Measurements from ENCODE around the gene ASB18. TPM values are rescaled to one million over a fixed set of nuclear protein-coding genes. Genes with fewer than 3 reads are reported as not detected.

ASB18 gene
- total RNA-seq, 1 donor from 2014 or later, result not detected

DNA sequence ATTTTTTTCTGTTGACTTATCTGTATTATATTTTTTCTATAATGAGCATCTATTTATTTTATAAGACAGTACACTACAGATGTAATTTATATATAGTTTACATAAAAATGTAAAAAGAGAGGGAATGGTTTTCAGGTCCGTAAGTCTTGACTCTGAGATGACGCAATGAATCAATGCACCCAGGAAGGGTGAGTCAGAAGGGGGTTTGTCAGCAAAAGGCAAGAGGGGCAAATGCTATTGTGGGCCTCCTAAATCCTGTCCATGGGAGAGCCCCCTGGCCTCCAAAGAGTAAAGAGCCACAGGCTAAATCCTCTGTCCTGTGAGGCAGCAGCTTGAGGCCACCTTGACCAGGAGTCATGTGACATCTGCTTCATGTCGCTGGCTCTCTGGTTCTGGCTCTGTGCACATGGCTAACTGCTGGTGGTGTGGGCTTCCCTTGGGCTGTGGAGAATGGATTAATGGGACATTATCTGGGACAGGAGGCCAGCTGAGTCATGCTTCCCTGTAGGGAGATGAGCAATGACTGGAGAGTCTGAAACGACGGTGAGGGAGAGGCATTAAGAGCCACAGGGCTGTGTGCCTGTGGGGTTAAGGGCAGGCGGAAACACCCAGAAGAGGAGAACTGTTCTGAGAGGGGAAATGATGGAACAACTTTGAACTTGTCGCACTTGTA lies 22.8 kb upstream of the ASB18 start:
- peak; percentile 47 for DNase-seq (ENCODE audit: low spot score)

DNA sequence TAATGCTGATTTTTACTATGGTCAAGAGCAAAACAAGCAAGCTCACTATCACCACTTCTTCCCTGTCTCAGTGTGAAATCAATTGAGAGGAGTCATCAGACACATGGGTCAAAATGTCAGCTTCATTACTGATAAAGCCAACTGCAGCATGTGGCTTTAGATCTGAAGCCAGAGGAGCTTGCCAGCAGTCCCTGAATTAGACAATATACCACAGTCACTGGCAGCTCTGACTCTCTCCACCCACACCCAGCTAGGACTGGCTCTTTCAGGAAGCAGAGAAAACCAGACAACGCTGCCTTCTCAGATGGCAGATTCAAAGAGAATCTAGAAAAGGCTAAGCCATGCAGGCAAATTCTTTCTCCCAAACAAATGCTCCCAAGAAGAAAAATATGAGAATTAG lies 20.0 kb upstream of the ASB18 start:
- peak; percentile 22 for DNase-seq (ENCODE audit: low spot score)

DNA sequence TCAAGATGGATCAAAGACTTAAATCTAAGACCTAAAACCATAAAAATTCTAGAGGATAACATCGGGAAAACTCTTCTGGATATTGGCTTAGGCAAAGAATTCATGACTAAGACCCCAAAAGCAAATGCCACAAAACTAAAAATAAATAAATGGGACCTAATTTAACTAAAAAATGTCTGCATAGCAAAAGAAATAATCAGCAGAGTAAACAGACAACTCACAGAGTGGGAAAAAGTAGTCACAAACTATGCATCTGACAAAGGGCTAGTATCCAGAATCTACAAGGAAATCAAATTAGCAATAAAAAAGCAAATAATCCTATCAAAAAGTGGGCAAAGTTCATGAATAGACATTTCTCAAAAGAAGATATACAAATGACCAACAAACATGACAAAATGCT lies 18.2 kb upstream of the ASB18 start:
- no peak for DNase-seq (ENCODE audit: low spot score)

DNA sequence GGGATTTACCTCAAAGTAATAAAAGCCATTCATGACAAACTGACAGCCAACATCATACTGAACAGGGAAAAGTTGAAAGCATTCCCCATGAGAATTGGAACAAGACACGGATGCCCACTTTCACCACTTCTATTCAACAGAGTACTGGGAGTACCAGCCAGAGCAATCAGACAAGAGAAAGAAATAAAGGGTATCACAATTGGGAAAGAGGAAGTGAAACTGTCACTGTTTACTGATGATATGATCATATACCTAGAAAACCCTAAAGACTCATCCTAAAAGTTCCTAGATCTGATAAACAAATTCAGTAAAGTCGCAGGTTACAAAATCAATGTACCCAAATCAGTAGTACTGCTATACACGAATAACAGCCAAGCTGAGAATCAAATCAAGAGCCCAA lies 17.2 kb upstream of the ASB18 start:
- no peak for DNase-seq (ENCODE audit: low spot score)

DNA sequence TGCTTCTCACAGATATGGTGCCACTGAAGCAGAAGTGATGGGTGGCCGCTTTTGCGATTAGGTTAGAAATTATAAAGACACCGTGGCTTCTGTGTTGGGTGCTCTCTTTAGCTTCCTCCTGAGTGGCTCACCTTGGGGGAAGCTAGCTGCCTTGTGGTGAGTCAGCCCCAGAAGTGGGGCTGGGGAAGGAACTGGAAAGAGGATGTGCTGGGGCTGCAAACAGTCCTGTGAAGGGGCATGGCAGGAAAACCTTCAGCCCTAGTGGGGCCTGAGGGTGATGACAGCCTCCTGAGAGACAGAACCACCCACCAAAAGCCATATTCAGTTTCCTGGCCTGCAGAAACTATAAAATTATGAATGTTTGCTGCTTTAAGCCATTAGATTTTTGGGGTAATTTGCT lies 8.9 kb upstream of the ASB18 start:
- DNase-seq (ENCODE audit: low spot score), result peak; percentile 51

DNA sequence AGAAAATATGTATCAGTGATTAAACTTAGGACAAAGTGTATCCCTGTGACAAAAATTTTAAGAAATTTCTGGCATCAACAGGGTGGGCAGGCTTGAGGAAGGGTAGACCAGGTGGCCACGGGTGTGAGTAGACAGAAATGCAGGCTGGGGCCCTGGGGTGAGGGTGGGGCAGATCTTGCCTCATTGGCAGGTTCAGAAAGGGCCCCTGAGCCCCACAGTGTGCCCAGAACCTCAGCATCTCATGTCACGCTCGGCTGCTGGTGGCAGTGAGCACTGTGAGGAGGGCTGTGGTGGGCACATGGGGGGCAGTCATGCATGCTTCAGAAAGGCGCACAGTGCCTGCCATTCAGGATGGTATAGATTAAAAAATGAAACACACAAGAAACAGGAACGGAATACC lies 7.6 kb upstream of the ASB18 start:
- DNase-seq (ENCODE audit: low spot score), result peak; percentile 72

DNA sequence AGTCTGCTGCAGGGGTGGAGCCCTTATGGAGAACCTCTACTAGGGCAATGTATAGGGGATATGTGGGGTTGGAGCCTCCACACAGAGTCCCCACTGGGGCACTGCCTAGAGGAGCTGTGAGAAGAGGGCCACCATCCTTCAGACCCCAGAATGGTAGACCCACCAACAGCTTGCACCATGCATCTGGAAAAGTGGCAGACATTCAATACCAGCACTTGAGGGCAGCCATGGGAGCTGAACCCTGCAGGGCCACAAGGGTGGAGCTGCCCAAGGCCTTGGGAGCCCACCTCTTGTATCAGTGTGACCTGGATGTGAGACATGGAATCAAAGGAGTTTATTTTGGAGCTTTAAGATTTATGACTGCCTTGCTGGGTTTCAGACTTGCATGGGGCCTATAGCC lies 5.7 kb upstream of the ASB18 start:
- DNase-seq (ENCODE audit: low spot score), result peak; percentile 65

DNA sequence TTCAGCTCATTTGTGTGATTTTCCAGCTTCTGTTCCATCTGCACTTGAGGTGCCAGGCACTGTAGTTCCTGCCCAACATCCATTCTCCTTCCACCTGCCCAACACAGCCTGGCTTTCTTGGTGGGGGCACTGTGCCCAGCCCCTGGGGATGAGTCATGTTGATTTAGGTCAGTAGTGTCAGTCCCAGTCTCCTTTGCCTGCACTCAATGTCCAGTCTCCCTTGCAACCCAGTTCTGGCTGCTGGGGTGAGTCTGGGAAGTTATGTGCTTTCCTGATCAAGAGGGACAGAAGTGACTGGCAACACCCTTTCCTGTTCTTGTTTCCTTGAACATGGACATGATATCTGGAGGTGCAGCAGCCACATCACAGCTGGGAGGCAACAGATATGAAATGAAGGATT lies 1.5 kb upstream of the ASB18 start:
- peak; percentile 62 for DNase-seq (ENCODE audit: low spot score)

DNA sequence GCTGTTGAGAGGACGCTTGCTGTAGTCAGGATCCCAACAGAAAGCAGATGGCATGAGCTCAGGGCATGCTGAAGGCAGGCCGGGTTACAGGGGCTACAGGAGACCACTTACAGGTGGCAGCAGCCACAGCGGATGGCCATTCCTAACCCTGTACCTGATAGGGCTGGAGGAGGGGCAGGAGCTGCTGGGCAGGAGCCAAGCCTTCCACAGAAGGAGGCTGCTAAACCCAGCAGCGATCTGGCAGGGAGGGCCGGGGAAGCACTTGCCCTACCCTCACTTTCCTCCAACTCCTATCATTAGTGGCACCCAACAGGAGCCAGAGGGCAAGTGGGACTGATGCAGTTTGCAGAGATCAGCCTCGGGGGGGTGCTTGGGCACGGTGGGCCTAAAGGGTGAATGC lies 2.0 kb downstream of the ASB18 start:
- peak; percentile 75 for DNase-seq (ENCODE audit: low spot score)

DNA sequence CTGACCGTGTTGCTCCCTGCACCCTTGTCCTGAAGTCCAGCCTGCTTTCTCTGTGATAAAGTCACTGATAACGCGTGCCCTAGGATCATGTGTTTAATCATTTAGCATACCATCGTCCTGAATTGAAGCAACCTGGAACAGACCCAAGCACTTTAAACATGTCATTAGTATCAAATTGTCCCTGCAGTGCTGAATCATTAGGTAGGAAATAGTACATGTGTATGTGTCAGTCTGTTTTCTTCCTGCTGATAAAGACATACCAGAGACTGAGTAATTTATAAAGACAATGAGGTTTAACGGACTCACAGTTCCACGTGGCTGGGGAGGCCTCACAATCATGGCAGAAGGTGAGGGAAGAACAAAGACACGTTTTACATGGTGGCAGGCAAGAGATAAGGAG lies 2.8 kb downstream of the ASB18 start:
- no peak for DNase-seq (ENCODE audit: low spot score)

DNA sequence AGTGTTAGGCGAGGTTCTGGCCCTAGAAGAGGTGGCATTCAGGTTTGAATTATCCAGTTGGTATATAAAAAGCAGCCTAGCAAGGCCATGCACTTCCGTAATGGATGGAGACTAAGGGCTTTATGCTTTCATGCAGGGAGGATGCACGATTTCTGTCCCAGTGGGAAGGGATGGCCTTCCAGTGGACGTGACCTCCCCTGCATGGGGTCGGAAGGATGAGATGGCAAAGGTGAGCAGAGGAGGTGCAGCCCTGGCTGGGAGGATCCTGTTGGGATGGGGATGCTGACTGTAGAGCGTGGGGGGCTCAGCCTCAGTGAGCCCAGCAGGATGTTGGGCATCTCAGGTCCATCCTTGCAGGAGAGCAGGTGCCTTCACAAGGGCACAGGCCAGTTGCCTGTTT lies 4.8 kb downstream of the ASB18 start:
- peak; percentile 62 for DNase-seq (ENCODE audit: low spot score)

DNA sequence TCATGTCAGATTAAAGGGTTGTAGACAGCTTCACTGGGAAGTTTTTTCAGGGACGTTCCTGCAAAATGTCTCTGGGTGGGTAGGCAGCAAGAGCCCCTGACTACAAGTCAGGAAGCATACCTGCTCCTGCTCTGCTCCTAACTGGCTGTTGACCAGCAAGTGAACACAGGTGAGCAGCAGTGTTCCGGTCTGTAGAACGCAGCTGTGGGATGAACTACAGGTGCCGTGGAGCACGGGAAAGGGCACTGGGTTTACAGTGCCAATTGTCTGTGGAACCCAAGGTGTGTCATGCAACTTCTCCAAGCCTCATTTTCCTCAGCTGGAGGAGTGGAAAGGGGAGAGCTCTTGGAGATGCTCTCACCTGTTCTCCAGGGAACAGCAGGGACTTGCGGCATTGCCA lies 6.6 kb downstream of the ASB18 start:
- peak; percentile 69 for DNase-seq (ENCODE audit: low spot score)

DNA sequence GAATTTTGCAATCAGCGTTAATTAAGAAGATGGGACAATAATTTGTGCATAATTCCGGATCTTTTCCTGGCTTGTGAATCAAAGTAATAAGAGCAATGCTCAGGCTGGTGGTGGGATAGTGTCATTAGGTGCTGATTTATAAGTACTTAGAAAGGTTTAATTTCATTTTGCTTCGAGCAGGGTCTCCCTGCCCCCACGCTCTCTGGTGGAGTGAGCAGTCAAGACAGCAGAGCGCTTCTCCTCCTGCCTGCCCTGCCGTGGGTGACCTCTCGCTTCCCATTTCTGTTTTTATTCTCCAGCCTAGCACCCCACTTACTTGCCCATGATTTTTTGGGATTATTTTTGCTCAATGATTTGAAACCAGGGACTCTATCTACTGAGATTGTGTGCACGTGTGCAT lies 7.1 kb downstream of the ASB18 start:
- peak; percentile 45 for DNase-seq (ENCODE audit: low spot score)

DNA sequence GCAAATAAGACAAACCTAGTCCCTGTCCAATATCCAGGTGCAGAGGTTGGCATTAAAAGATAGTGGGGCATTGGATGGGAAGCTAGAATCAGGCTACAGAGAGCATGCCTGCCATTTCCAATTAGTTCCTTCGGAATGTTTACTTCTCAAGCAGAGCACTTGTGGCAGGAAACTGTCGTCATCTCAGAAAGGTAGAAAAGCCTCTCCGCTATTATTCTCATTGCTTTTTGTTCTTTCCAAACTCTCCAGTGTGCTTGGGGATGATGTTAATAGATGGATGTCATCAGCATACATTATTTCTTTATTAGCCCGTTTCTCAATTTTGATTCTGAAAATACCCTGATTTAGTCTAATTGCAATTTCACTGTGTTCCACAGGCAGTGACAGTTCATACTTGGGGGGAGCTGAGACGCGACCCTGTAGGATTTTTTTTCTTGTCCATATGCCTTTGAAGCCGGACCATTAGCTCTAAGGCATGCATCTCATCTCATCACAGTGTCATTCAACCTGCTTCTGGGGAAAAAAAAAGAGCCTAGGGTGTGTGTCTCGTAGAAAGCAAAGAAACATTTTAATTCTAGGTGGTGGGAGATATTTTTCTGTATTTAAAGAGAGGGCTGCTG lies 7.7 kb downstream of the ASB18 start:
- DNase-seq (ENCODE audit: low spot score), result no peak

DNA sequence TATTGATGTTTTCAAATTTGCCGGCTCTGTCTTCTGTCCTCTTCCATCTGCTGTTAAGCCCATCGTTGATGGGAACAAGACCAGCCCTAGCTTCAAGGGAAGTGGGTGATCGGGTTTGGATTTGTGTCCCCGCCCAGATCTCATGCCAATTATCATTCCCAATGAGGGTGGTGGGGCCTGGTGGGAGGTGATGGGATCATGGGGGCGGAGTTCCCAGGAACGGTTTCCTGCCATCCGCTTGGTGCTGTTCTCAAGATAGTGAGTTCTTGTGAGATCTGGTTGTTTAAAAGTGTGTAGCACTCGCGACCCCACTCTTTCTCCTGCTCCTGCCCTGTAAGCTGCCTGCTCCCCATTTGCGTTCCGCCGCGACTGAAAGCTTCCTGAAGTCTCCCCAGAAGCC lies 9.5 kb downstream of the ASB18 start:
- no peak for DNase-seq (ENCODE audit: low spot score)

DNA sequence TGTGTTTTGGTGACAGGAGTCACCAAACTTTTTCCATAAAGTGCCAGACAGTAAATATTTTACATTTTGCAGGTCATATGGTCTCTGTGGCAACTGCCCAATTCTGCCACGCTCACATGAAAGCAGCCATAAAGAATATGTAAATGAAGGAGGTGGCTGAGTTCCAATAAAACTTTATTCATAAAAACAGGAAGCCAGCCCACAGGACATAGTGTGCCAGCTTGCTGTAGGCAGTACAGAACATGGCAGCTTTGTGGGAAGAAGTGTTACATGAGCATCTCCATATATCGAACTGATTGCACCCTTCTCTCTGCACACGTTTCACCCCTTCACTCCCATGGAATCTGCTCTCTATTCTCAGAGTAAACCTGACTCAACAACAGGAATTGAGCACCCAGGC lies 10.2 kb downstream of the ASB18 start:
- DNase-seq (ENCODE audit: low spot score), result no peak

DNA sequence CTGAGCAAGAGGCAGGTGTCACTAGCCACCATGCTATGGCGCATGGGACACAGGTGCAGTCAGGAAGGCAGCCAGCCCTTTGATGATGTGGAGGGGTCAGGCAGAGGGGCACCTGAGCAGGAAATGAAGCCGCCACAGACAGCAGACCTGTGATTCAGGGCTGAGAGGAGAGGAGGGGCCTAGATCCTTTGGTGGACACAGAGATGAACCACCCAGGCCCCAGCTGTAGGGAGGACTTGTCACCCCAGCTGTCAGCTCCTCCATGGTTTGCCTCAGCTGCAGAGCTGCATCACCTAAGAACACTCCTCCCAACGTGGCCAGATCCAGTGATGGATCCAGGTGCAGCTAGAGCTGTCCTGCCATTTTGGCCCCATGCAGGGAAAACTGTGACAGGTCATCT lies 11.6 kb downstream of the ASB18 start:
- no peak for DNase-seq (ENCODE audit: low spot score)

DNA sequence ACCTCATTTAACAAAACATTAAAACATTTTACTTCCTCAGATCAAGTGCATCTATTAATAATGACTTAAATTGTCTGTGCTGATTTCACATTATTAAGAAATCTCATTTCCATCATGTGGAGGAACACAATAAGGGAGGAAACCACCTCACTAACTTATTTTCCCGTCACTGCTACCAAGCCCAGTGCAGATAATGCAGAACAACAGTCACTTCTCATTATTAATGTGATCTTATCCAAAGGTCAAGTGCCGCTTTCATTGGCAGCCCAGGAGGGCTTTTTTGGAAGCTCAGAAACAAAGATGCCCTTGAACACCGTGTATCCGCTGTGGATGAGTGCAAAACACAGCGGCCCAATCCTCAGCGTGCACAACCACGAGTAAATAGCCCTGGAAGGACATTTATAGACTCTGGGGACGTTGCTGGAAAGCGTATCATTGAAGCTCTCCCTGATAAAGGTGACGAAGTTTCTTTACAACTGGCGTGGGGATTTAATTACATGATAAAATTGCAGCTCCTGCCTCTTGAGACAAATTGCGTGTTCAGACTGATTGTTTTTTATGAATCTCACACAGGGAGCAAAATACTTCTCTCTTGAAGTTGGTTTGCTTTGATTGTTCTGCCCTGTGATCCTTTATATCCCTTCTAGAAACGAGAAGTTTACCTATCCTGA lies 13.2 kb downstream of the ASB18 start:
- no peak for DNase-seq (ENCODE audit: low spot score)

DNA sequence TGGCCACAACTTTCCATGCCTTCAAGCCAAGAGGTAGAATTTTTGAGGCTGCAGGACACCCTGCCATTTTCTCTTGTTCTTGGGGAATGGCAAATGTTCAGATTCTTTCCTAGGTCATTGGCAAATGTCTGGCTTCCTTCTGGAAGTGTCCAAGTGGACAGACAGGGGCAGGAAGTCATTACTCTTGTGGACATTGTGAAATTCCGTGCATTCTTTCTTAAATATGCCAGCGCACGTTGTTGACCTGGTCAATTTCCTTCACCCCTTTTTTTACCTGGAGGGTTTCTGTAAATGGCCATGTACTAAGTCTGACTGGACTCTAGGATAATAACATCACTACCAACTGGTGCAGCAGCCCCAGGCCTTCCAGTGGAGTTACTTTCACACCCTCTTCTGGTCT lies 13.9 kb downstream of the ASB18 start:
- no peak for DNase-seq (ENCODE audit: low spot score)

DNA sequence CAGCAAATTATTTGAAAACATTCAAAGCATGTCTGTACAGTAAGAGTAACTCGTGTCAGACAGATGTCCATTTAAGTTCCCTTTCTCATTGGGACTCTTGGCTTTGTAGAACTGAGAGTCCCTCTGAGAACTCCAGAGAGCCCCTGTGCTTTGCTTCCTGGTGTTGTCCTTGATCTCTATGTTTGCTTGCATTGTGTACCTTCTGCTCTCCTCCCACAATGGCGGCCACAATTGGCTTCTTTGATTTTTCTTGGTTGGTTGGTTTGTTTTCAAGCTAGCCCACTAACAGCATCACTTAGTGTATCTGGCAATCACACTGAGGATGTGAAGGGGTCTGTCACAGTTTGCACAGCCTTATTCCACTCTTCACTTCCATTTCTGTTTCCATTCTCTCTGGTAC lies 15.1 kb downstream of the ASB18 start:
- DNase-seq (ENCODE audit: low spot score), result no peak

DNA sequence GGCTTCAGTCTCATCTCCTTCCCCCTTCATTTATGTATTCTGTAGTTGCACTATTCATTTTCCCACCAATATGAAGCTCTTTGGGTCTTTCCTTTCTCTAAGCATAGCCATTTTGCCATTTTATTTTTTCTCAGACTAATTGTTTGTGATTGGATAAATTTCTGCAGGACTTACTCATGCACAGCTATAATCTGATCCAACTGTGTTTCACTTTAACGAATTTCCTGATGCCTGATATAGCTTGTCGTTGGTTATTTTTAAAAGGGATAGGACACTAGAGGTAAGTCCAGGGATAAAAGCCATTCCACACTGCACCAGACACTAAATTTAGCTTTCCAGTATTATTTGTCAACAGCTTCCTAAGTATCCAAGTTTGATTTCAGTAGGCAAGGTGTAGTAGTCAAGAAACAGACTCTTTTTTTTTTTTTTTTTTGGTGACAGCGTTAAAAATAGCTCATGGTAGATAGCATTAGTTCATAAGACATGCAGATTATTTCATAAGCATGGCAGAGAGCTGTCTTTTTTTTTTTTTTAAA lies 17.4 kb downstream of the ASB18 start:
- DNase-seq (ENCODE audit: low spot score), result no peak

DNA sequence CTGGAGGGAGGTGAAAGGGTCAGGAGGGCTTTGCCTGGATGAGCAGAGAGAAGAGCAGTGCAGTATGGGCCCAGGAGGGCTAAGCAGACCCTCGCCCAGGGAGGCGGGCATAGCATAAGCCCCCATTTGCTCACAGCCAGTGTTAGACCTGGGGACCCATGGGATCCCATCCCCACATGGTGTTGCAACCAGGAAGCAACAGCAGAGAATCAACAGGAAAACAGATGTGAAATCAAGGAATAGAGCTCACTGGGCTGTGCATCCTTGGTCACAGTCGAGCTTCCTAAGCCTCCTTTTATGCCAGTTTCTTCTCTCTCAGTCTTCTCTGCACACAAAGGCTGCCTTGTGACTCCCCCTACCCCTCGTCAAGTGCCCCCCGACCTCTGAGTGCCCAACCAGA lies 19.9 kb downstream of the ASB18 start:
- no peak for DNase-seq (ENCODE audit: low spot score)

DNA sequence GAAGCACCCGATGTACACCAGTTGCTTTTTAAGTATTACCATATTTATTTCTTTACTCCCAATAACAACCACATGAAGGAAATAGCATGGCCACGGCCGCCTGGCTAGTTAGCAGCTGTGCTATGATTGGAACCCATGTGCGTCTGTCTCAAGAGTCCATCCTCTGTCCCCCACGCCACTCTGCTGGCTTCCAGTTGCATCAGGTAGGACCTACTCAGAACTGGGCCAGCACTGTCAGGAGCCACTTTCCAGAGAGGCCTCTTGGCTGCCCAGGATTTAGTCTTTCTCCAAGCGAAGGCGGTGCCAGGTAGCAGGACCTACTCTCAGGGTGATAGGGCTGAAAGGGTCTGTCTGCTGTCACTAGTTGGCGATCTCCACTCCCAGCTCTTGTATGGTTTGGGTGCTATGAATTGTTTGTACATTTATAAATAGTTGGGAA lies 22.1 kb downstream of the ASB18 start:
- no peak for DNase-seq (ENCODE audit: low spot score)
